Measurements from ENCODE around the gene AP1M1.

Gene AP1M1

DNA sequence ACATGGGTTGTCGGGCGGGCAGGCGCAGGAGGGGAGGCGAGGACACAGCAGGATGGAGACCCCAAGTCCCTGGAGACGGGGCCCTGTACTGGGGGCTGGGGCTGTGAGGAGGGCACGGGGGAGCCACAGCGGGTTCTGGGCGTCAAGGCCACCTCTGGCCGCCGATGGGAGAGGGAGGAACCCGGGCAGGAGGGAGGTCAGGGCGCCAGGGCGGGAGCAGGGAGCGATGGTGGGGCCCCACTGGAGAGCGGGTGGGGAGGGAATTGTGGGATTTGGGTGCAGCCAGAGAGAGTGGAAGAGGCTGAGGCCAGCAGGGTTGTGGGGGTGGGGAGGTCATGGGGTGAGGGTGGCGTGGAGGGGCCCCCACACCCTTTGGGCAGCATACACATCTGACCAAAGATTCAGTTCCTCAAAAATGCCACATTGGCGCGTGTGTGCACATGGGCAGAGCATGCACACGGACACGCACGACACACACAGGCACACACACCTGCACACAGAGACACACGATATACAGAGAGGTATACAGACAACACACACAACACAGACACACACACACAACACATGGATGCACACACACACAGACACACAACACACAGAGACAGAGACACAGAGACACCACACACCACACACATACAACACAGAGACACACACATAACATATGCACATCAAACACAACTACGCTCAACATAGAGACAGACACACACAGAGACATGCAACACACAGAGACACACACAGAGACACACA lies 54.9 kb downstream of the AP1M1 start:
- H3K4me3 ChIP-seq (ENCODE audit: low read length), result no peak overlapping the region
- DNase-seq (ENCODE audit: low read depth), result no peak
- no peak for TF ChIP-seq CTCF (IDR thresholded peaks at IDR 0.05; ENCODE audit: insufficient read depth, low read depth, low read length, missing control alignments)

GRCh38 chr19:16254851-16255408 lies 57.2 kb downstream of the AP1M1 start:
- H3K4me3 ChIP-seq (ENCODE audit: low read length), result no peak overlapping the region
- no peak for TF ChIP-seq CTCF (IDR thresholded peaks at IDR 0.05; ENCODE audit: insufficient read depth, low read depth, low read length, missing control alignments)
- no peak for DNase-seq (ENCODE audit: low read depth)

DNA sequence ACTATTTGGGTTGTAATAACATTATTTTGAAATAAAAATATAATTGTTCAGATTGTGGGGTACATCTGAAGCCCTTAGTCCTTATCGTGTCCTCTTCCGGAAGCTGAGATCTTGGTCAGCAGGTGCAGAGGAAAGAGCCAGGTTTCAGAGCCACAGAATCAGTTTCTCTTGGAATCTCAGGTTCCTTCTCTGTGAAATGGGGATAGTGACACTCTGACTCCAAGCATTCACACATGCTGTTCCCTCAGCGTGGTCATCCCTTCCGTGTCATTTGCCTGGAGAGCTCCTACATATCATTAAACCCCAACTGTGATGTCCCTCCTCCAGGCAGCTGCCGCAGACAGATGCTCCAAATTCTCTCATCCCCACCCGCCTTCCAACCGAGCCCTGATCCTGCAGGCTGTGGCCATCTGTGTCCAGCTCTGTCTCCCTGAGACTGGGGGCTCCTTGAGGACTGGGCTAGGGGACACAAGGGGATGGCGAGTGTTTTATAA lies 59.8 kb downstream of the AP1M1 start:
- H3K4me3 ChIP-seq (ENCODE audit: low read length), result no peak overlapping the region
- no peak for DNase-seq (ENCODE audit: low read depth)
- TF ChIP-seq CTCF (IDR thresholded peaks at IDR 0.05; ENCODE audit: insufficient read depth, low read depth, low read length, missing control alignments), result no peak

GRCh38 chr19:16258440-16258903 lies 60.8 kb downstream of the AP1M1 start:
- no peak overlapping the region for H3K4me3 ChIP-seq (ENCODE audit: low read length)
- DNase-seq (ENCODE audit: low read depth), result no peak
- TF ChIP-seq CTCF (IDR thresholded peaks at IDR 0.05; ENCODE audit: insufficient read depth, low read depth, low read length, missing control alignments), result no peak

DNA sequence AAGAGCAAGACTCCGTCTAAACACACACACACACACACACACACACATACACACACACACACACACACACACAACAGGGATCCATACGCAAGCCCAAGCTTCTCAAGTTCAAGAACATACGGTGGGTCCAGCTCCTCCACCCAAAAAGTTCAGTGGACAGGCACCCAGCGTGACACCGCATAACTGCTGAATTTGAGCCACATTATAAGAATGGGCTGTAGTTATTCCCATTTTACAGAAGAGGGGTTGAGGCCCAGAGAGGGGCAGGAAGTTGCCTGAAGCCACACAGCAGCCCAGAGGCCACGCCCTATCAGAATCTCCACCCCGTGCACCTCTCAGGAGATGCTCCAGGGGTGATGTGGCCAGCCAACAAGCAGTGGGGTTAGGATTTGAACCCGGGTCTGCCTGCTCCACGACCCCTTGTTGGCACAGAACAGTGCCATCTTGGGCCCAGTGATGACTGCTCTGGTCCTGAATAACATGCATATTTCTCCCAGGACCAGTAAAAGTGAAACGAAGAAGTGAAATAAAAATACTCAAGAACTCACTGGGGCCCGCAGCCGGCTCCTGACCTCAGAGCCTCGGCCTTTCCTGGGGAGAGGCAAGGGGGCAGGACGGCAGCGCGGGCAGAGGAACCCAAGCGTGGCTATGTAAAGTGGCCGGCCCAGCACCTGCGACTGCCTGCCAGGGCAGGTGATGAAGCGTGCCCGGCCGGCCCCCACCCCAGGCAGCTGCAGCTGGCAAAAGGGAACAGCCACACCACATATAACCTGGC lies 61.9 kb downstream of the AP1M1 start:
- DNase-seq (ENCODE audit: low read depth), result no peak
- no peak for TF ChIP-seq CTCF (IDR thresholded peaks at IDR 0.05; ENCODE audit: insufficient read depth, low read depth, low read length, missing control alignments)
- H3K4me3 ChIP-seq (ENCODE audit: low read length), result no peak overlapping the region

DNA sequence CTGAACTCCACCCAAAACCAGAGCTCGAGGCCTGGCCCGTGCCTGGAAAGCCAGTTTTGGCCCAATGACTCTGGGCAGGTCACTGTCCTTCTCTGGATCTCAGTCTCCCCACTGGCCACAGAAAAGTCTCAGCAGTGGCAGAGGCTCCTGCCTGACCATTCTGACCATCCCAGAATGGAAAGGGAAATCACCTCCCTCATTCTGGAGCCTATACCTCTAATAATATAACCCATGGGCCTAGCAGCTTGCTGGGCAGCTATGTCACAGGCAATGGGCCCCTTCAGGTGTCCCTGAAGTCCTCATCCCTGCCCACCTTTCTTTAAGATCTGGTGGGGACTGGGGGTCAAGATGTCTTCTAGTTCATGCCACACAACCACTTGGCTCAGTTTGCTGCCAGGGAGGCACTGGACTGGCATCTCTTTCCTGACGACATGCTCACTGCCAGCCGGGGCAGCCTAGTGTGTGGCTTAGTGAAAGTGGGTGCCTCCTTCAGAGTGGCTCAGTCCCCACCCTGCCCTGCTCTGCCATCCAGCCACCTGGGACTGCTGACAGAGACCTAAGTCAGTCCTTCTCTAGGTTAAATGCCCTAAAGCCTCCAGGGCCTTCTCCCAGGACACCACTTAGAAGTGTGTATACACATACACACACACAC lies 62.6 kb downstream of the AP1M1 start:
- no peak for TF ChIP-seq CTCF (IDR thresholded peaks at IDR 0.05; ENCODE audit: insufficient read depth, low read depth, low read length, missing control alignments)
- H3K4me3 ChIP-seq (ENCODE audit: low read length), result no peak overlapping the region
- DNase-seq (ENCODE audit: low read depth), result no peak
